IPS-18c (cell line): ENCODE data around the gene ARMC7.

Experiments used
- H3K4me3 ChIP-seq: 2 replicates; pipeline ENCODE4 v1.7.0; 2013; ENCODE audit warnings: low read depth, mild to moderate bottlenecking, low read length, moderate library complexity; ENCODE audit not compliant: insufficient read depth
- H3K9me3 ChIP-seq: one replicate; pipeline ENCODE4 v1.6.1; 2013; ENCODE audit warnings: mild to moderate bottlenecking, low read length, moderate library complexity; ENCODE audit not compliant: control insufficient read depth, insufficient read depth

The ARMC7 gene

DNA sequence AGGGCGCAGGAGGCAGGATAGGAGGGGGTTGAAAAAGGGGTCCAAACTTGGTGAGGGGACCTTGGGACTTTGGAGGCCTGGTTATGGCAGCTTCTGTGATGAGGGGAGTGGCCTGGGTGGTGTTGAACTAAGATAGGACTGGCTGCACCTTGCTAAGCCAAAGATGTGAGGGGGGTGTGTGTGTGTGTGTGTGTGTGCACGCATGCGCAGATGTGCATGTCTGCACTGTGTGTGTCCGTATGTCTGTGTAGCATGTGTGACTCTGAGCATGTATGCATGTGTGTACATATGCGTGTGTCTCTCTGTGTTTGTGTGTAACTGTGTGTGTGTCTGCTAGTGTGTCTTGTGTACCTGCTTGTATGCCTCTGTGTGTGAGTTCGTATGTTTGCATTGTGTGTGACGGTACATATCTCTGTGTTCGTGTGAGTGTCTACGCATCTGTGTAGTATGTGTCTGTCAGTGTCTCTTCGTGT lies 17.9 kb upstream of the ARMC7 start:
- Histone ChIP-seq H3K9me3 (no peaks in the 10 kb centered on the region), H3K4me3 (no peak overlapping the region; the same call in 1 of the 2 replicates)

DNA sequence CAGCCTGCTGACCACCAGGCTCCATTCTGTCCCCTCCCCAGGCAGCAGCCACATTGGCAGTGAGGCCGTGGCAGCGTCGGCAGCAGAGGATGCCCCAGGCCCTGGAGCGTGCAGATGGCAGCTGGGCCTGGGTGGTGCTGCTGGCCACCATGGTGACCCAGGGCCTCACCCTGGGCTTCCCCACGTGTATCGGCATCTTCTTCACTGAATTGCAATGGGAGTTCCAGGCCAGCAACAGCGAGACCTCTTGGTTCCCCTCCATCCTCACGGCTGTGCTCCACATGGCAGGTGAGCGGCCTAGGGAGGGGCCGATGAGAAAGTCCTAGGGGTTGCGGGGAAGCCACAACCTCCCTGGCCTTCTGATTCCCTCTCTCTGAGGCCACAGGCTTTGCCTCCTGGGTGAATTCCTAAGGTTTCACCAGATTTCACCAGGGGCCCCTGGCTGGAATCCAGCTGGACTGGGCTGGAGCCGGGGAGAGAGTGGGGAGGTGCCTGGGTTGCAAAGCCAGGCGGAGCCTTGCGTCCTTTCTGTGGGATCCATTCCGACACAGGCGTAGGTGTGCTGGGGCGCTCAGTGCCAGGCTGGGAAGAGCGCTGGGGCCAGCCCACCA lies 16.1 kb upstream of the ARMC7 start:
- no peaks in the 10 kb centered on the region for H3K9me3 ChIP-seq

DNA sequence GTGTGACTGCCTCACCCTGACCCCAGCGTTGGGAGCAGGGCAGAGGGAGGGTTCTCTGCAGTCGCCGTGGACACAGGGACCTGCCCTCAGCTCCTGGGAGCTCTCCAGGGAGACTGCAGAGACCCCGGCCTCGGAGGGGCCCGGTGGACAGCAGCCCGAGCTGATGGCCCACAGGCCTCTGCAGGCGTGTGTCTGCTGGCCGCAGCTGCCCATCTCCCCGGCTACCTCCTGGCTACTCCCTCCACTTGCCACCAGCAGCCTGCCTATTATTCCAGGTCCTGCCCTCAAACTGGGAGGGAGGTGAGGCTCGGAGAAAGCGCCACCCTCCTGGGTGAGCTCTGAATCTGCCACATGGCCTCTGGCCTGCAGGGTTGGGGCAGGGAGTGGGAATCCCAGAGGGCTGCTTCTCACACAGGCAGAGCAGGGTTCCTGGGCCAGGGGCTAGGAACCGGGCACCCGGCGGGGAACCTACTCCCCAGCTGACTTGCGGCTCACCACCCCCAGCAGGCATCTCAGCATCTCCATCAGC lies 14.8 kb upstream of the ARMC7 start:
- no peak overlapping the region for H3K4me3 ChIP-seq
- H3K9me3 ChIP-seq: no peaks in the 10 kb centered on the region

More for the DNA sequence above, 16.1 kb upstream of the ARMC7 start:
- no peak overlapping the region for H3K4me3 ChIP-seq

DNA sequence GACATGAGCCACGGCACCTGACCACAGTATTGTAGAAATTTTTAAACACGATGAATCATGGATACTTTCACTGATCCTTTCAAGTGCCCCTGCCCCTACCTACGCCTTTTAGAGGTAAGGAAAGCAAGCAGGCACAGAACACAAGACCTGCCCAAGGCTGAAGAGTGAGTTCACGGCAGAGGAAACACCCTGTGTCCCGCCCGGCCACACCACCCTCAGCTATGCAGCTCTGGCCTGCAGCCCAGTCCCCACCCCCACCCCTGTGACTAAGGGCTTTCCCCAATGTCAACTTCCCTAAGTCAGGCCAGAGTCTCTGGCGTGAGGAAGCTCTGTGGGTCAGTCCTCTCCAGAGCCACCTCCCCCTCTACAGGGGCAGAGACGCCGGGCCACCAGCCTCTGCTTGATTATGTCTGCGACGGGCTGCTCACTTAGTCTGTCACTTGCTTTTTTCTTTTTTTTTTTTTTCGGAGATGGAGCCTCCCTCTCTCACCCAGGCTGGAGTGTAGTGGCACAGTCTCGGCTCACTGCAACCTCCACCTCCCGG lies 13.6 kb upstream of the ARMC7 start:
- H3K9me3 ChIP-seq: no peaks in the 10 kb centered on the region
- no peak overlapping the region for H3K4me3 ChIP-seq

DNA sequence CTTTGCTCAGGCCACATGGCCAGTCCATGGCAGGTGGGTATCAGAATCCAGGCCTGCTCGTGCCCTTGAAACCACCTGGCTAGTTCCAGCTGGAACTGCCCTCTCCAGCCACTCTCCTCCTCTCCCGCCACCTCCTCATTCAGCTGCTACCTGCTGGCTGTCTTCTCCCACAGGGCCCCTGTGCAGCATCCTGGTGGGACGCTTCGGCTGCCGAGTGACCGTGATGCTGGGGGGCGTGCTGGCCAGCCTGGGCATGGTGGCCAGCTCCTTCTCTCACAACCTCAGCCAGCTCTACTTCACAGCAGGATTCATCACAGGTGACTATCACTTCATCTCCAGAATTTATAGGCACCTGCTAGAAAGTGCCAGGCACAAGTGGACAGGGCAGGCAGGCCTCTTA lies 11.9 kb upstream of the ARMC7 start:
- no peak overlapping the region for H3K4me3 ChIP-seq

DNA sequence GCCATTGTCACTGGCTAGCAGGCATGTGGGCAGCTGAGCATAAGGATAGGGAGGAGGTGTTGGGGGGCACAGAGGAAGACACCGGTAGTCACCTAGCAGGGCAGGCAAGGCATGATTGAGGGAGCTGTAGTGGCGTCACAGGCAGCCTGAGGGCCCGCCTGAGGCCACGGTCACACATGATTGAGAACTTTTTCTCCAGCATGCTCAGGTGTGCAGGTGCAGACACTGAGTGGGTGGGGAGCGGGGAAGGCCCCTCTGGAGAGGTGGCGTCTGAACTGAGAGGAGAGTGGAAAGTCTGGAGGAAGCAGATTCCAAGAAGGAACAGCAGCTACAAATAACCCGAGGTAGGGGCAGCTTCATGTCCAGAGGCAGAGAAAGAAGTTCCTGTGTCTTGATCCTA lies 10.9 kb upstream of the ARMC7 start:
- no peak overlapping the region for H3K4me3 ChIP-seq
- no peaks in the 10 kb centered on the region for H3K9me3 ChIP-seq

More for the DNA sequence above, 11.9 kb upstream of the ARMC7 start:
- no peaks in the 10 kb centered on the region for H3K9me3 ChIP-seq

DNA sequence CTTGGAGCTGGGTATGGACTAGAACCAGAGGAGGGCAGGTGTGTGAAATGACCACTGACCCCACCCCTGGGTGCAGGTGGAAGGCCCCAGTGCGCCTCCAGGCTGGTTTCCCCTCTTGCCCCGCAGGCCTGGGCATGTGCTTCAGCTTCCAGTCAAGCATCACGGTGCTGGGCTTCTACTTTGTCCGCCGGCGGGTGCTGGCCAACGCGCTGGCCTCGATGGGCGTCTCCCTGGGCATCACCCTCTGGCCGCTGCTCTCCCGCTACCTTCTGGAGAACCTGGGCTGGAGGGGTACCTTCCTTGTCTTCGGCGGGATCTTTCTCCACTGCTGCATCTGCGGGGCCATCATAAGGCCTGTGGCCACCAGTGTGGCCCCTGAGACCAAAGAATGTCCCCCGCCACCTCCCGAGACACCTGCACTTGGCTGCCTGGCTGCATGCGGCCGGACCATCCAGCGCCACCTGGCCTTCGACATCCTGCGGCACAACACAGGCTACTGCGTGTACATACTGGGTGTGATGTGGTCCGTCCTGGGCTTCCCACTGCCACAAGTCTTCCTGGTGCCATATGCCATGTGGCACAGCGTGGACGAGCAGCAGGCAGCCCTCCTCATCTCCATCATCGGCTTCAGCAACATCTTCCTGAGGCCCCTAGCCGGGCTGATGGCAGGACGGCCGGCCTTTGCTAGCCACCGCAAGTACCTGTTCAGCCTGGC lies 9.7 kb upstream of the ARMC7 start:
- Histone ChIP-seq H3K9me3 (no peaks in the 10 kb centered on the region), H3K4me3 (no peak overlapping the region; the same call in 1 of the 2 replicates)

DNA sequence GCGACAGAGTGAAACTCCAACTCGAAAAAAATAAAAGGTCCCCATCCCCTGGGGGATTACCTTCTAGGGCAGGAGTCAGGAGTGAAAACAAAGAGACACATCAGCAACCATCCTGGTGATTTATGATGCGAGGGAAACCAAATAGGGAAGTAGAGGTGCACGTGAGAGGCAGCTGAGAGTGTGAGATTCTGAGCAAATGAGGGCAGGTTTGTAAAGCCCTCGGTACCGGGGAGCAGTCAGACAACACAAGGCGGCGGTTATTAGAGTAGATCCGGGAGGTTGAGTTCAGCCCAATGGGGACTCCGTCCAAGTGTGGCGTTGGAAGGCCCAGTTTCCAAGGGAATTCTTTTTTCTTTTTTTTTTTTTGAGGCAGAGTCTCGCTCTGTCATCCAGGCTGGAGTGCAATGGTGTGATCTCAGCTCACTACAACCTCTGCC lies 7.4 kb upstream of the ARMC7 start:
- Histone ChIP-seq H3K9me3 (no peaks in the 10 kb centered on the region), H3K4me3 (no peak overlapping the region)

DNA sequence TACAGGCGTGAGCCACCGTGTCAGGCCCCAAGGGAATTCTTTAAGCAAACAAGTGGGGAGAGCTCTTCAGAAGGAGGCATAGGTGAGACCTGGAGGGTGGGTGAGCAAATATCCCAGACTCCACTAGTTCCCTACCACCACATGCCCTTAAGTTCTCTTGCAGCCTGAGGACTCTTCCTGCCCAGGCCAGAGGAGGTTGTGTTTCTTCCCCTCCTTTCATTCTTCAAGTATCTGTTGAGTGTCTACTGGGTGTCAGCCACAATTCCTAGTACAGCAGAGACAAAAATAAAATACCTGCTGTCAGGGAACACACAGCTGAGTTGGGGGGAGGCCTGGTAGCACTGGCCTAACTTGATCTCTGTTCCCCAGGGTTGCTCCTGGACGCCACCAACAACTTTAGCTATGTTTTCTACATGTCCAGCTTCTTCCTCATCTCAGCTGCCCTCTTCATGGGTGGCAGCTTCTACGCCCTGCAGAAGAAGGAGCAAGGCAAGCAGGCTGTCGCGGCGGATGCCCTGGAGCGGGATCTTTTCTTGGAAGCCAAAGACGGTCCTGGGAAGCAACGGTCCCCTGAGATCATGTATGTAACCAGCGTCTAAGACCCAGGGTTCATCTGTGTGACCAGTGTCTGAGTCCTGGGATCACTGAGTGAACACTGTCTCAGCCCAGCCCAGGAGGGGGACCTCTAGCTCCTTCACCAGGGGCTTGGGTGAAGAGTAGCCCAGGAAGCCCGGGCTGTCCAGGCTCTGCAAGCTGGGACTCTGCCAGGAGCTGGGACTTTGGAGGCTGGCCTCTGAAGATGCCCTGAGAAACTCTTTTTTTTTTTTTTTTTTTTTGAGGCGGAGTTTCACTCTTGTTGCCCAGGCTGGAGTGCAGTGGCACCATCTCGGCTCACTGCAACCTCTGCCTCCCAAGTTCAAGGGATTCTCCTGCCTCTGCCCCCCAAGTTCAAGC lies 5.9 kb upstream of the ARMC7 start:
- no peak overlapping the region for H3K4me3 ChIP-seq
- H3K9me3 ChIP-seq: no peaks in the 10 kb centered on the region

DNA sequence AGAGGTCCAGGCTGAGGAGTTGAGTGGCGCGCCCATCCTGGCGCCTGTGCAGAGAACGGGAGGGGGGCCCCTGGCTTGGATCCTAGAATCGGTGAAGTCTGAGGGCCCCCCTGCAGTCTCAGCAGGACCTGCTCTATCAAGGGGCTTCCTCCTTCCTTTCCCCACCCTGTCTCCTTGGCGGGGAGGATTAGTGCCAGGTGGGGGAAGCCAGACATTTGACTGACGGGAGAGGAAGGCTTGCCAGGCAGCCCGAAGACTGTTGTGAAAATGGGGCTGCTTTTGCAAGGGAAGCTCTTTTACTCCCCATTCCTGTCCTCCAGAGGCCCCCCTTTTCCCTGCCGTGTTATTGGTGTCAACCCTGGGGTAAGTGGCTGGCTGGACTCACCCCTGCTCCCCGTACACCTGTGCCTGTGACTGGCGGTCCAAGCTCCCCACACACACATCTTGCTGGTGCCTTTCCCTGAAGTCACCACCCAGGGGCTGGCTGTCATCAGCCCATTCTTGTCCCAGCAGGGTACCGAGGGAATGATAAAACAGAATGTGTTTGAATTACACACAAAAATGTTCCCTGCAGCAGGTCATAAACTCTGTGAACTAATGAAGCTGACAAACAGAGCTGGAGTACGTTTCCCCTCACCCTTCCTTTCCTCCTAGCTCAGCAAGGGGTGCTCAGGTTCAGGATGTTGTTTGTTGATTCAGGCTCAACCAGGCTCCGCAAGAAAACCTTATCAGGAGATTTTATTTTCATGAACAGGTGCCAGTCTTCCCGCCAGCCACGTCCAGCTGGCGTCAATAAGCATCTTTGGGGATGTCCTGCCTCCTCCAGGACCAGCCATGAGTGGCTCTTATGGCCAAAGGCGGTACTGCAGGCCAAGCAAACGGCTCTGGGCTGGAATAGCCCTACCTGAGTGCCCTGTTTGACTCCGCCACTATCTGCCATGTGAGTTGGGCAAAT lies 4.4 kb upstream of the ARMC7 start:
- Histone ChIP-seq H3K4me3 (no peak overlapping the region), H3K9me3 (no peaks in the 10 kb centered on the region)

DNA sequence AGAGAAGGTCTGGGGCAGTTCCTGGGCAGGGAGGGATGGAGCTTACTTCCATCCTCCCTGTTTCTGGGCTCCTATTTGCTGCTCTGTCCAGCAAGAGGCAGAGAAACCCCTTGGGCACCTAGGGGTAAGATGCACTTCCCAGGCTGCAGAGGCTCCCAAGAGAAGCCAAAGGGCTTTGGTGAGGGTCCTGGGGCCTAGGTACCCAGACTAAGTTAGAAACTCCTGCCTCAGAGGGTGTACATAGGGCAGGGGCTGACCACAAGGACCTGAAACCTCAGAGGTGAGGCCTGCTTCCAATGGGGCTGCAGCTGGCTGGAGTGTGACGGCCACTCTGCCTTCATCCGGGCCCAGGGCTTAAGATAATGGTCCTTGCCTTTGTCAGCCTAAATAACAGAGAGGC lies 1.6 kb upstream of the ARMC7 start:
- no peak overlapping the region for H3K4me3 ChIP-seq
- H3K9me3 ChIP-seq: no peaks in the 10 kb centered on the region

DNA sequence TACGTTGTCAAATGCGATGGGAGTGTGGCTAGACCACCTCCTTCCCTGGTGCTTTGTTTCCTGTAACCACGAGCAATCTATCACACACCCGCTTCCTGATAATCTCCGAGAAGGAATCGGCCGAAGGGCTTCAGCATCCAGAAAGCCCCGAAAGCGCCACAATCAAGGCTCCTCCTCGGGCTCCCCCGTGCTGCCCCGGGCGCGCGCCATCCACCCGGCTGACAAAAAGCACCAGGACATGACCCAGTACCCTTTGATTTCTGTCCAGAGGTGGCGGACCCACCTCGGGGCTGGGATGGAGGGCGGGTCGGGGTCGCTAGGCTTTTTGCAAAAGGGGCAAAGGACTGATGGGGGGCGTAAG lies 743 bp upstream of the ARMC7 start:
- peak overlapping the region; percentile 85 for H3K4me3 ChIP-seq
- no peaks in the 10 kb centered on the region for H3K9me3 ChIP-seq

DNA sequence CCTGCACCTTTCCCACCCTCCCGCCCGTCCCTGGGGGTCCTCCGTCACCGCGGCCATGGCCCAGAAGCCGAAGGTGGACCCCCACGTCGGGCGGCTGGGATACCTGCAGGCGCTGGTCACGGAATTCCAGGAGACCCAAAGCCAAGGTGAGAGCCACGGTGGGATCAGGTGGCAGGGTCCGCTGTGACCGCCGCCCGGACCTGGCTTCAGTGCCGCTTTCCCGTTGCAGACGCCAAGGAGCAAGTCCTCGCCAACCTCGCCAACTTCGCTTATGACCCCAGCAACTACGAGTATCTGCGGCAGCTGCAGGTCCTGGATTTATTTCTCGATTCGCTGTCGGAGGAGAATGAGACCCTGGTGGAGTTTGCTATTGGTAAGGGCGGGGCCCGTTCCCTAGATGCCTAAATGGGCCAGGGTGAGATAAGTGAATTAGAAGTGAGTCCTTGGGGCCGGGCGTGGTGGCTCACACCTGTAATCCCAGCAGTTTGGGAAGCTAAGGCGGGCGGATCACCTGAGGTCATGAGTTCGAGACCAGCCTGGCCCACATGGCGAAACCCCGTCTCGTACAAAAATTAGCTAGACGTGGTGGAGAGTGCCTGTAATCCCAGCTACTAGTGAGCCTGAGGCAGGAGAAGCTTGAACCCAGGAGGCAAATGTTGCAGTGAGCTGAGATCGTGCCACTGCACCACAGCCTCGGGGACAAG lies 617 bp downstream of the ARMC7 start:
- Histone ChIP-seq H3K4me3 (peak overlapping the region; percentile 85), H3K9me3 (no peaks in the 10 kb centered on the region)

DNA sequence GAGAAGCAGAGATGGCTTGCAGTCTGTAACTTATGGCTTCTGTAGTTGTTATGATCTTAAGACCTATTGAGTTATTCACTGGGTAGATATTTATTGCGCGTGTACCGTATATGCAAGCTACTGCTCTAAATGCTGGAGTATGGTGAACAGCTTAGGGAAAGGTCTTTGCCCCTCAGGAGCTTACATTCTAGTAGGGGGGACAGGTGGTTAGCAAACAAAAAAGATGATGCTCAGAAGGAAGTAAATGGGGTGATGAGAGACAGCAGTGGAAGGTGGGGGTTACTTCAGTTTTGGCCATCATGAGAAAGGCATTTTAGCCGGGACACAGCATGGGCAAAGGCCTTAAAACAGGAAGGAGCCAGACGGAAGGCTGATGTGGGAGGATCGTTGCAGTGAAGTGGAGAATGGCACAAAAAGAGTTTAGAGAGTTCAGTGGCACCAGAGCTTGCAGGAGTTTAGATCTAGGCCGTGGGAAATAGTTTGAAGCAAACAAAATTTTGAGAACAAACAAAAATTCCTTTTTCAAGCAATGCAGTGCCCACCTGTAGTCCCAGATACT lies 2.1 kb downstream of the ARMC7 start:
- Histone ChIP-seq H3K4me3 (no peak overlapping the region), H3K9me3 (no peaks in the 10 kb centered on the region)

DNA sequence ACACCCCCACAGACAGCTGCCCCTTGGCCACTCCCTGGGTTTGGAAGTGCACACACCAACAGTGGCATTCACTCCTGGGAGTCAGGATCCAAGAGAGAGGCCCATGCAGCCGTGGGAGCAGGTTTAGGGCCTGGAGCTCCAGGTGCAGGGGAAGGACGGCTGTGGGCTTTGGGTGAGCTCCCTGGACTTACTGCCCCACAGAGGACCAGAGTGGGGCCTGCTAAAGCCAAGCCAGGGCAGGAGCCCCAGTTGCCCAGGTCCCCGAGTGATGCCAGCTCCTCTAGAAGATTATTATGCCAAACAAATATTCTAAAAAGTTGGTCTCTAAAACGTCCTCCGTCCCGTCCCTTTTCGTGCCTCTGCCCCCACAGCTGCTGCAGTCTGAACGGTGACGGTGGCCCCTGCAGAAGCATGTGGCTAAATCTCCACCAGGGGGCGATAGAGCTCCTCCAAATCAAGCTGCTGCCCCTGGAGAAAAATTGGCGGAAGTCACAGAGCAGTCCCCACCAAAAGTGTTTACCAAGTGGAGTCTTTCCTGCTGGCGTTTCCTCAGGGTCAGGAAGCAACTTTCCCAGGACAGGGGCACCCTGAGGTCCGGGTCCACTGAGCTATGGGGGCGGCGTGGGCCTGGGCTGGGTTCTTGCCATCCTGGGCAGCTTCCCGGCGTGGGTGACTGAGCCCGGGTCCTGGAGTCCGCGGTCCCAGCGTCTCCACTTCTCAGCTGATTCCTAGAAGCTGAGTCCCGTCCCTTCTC lies 4.2 kb downstream of the ARMC7 start:
- no peaks in the 10 kb centered on the region for H3K9me3 ChIP-seq
- H3K4me3 ChIP-seq: no peak overlapping the region
